Activated CD8-positive, alpha-beta memory T cell treated with anti-CD3 and anti-CD28 coated beads, Interleukin-2, amount 50 U/mL, for 48 hours (primary cell): ENCODE measurements around the gene PEX5.
"Not testable (repeated sequence)": the region's sequence is repeated elsewhere in the genome, so short reads cannot be mapped to it uniquely, and the experiment has no call there.

ENCODE experiments used
- DNase-seq: peaks from one replicate; pipeline ENCODE4 v3.0.0-alpha.2; 2020

The PEX5 gene

DNA sequence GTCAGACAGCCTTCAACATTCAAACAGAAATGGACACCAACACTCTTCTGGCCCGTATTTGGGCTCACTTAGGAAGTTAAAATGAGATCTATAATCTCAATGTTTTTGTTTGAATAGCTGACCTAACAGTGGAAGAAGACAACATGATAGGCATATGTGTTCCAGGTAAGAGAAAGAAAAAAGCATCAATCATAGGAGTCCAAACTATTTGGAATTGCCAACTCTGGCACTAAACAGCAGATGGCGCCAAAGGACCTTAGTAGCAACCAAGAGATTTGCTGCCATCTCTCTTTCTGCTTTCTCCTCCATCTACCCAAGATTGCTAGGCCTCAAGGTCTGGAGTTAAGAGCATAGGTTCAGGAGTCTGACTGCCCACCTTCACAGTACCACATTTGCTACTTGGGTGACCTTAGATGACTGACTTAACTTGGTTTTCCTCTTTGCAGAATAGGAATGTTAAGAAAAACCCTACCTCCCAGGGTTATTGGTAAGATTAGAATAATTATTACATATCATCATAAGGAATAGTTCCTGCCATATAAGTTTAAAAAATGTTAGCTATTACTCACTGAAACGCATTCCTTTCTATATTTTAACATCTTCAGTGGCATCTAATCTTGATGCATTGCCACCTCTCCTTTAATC lies 30.2 kb downstream of the PEX5 start:
- peak; percentile 79 for DNase-seq

DNA sequence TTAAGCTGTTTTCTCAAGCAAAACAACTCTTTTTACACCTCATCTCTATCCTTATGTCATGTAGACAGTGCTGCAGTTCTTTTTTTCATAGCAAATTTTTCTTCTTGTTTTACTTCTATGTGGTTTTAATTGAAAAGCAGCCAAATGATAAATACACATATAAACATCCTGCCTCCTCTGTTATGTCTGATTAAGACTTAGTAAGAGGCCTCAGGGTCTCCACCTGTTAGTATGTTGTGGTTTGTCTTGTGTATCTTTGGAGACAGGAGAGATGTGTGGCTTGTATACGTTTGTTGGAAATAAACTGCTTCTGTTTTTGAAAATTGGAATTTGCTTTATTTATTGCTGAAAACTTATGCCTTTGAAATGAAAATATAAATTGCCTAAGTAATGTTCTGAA lies 32.0 kb downstream of the PEX5 start:
- no peak for DNase-seq

DNA sequence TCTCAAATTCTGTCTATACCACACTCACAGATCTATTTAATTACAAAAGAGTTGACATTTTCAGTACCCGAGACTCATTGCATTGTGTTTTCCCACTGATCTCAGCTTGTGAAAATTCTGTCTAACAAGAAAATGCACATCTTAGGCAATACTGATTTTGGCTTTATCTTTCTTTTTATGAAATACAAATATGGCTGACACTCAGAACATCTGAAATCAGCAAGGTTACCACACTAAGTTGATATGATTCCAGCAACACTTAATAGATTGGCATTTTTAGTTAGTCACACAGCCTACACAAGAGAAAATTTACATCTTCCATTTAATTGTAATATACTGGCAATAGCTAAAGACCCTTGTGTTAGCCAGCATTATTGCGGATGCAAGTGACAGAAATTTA lies 40.3 kb downstream of the PEX5 start:
- no peak for DNase-seq

DNA sequence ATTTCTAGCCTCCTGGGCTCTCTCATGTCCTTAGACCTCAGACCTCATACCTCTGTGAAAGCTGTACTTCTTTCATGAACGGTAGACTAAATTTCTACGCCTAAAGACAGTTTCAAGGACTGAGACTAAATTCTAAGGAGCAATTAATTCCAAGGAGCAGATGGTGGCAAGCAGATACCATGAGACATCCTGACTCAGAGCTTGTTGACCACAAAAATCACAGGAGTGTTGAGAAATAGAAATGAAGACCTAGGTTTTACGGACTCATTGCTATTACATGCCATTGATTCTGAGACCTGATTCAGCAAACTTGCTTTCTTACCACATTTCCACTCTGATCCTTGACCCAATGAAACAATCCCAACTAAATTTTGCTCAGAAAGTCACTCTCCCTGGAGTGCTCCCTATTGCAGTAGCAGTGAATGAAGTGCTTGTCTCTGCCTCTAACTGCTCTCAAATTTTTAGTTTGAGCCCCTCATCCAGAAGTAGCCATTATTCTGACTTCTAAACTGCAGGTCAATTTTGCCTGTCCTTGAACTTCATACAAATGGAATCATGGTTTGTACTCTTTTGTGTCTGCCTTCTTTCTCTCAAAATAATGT lies 52.0 kb downstream of the PEX5 start:
- no peak for DNase-seq

DNA sequence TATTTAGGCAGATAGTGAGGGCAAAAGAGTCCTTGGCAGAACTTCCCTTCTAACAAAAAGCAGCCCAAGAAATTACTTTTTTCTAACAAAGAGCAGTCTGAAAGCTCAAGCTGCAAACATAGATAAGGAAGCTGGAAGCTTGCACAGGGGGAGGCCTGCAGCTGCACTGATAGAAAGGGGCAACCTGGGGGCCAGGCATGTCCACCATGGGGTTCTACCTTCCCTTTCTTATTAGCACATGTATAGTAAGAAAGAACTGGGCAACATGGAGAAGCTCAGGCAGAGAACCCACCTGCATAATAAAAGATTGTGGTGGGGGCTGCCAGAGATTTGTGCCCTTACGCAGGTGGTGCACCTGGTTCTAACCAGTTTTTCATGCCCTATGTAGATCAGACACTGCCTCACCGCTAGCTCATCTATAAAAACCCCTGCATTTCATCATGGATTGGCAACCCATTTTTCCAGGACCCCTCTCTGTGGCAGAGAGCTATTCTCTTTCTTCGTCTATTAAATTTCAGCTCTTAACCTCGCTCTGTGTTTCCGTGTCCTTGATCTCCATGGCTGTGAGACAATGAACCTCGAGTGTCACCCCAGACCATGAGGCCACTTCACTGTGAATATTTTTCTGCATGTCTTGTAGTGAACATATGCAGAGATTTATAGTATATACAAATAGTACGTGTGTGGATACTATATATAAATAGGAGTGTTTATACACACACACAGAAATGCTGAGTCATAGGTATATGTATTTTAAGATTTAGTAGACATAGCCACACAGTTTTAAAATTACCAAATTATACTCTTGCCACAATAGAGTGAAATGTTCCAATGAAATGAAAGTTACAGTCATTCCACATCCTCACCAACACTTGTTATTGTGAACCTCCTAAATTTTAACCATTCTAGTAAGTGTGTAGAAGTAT lies 53.0 kb downstream of the PEX5 start:
- no peak for DNase-seq

DNA sequence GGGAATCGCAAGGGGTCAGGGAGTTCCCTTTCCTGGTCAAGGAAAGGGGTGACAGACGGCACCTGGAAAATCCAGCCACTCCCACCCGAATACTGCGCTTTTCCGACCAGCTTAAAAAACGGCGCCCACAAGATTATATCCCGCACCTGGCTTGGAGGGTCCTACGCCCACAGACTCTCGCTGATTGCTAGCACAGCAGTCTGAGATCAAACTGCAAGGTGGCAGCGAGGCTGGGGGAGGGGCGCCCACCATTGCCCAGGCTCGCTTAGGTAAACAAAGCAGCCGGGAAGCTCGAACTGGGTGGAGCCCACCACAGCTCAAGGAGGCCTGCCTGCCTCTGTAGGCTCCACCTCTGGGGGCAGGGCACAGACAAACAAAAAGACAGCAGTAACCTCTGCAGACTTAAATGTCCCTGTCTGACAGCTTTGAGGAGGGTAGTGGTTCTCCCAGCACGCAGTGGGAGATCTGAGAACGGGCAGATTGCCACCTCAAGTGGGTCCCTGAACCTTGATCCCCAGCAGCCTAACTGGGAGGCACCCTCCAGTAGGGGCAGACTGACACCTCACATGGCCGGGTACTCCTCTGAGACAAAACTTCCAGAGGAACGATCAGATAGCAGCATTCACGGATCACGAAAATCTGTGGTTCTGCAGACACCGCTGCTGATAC lies 62.0 kb downstream of the PEX5 start:
- not testable (repeated sequence) for DNase-seq

DNA sequence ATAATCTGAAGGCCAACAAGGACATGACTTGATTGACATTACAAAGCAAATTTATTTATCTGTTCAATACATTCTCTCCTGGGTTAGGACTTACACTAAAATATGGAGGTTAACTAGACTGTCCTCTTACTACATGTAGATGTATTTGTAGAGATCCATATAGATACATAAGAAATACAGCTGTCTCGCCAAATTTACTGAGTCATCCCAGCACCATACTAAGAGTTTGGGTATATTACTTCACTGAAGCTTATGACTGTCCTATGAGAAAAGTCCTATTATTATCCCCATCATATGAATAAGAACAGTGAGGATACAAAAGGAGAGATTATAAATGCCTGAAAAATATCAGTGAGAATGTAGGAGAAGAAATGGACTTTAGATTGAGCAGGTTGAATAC lies 69.6 kb downstream of the PEX5 start:
- DNase-seq = no peak
